ENCODE data around the gene CTDSPL.

DNA sequence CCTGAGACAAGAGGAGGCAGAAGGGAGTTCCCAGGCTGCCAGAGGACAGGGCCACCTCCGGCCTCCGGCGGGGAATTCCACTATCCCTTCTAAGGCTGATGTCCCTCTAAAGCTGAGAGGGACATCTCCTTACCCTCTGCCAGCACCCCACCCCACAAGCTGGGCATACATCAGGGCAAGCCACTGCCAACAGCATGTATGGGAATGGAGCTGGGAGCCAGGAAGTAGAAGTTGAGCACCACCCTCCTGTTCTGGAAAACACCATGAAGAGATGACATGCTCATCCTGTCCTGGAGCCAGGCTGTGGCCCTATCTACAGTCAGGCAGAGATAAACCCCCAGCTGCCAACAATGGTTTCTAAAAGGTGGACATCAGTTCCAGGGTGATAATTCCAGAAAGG, 160.6 kb downstream of the CTDSPL start:
- TF ChIP-seq ZNF274 (IDR thresholded peaks at IDR 0.05; ENCODE audit: low read depth, low read length) (no peak), YY1 (IDR thresholded peaks at IDR 0.05; ENCODE audit: insufficient read depth, insufficient read length) (no peak), SUZ12 (IDR thresholded peaks at IDR 0.05; ENCODE audit: extremely low read depth, insufficient read depth, insufficient read length) (no peak)
